Fibroblast of villous mesenchyme (primary cell): ENCODE measurements around the gene ZNF318. TPM values are rescaled to one million over a fixed set of nuclear protein-coding genes. Genes with fewer than 3 reads are reported as not detected.

Experiments used
- DNase-seq: peaks from one replicate; pipeline ENCODE4 v3.0.0-alpha.2; 2010; ENCODE audit warnings: low read depth
- H3K4me3 ChIP-seq: 2 replicates; pipeline ENCODE4 v1.5.1; 2011; ENCODE audit warnings: low read depth, mild to moderate bottlenecking, low read length
- CTCF ChIP-seq: IDR thresholded peaks from 2 replicates; pipeline ENCODE4 v1.5.1; 2012; ENCODE audit warnings: low read depth, mild to moderate bottlenecking, low read length; ENCODE audit not compliant: insufficient read depth
- total RNA-seq: library from RNA; depleted of rRNA; stranded (reverse); fragments of >200 nt; gene quantifications from 2 replicates; pipeline ENCODE4 v1.2.3, GENCODE V29; 2012

The ZNF318 gene
- total RNA-seq, 1 donor, result 12.5 TPM

GRCh38 chr6:43311666-43312065 is 57.8 kb downstream of the ZNF318 start:
- H3K4me3 ChIP-seq, result no peak overlapping the region
- no peak for TF ChIP-seq CTCF
- DNase-seq, result no peak

GRCh38 chr6:43310624-43311023 is 58.8 kb downstream of the ZNF318 start:
- DNase-seq, result no peak
- no peak overlapping the region for H3K4me3 ChIP-seq
- TF ChIP-seq CTCF, result no peak

- no peak for DNase-seq
- no peak overlapping the region for H3K4me3 ChIP-seq
- no peak for TF ChIP-seq CTCF
These were observed 59.3 kb downstream of the ZNF318 start for GRCh38 chr6:43310134-43310533.

- peak overlapping the region; percentile 39 for H3K4me3 ChIP-seq
- DNase-seq, result no peak
- TF ChIP-seq CTCF, result no peak
These were observed 60.4 kb downstream of the ZNF318 start for GRCh38 chr6:43308990-43309477.

GRCh38 chr6:43308101-43308989 is 61.1 kb downstream of the ZNF318 start, which contains the start of gene CRIP3:
Gene CRIP3, minus strand, starts transcription at chr6:43308826. Its CDS starts 34 bp downstream, at chr6:43308792.
- TF ChIP-seq CTCF, result peak; percentile 19
- peak within 1 kb of the TSS; percentile 39 for H3K4me3 ChIP-seq
- DNase-seq, result peak; percentile 6

- no peak for DNase-seq
- no peak for TF ChIP-seq CTCF
- no peak overlapping the region for H3K4me3 ChIP-seq
These were observed 61.9 kb downstream of the ZNF318 start for GRCh38 chr6:43307451-43308100.
